ENCODE results near the gene JUNB. TPM values are rescaled to one million over a fixed set of nuclear protein-coding genes. Genes with fewer than 3 reads are reported as not detected.
"Not testable (repeated sequence)": the region's sequence is repeated elsewhere in the genome, so short reads cannot be mapped to it uniquely, and the experiment has no call there.

JUNB gene
- total RNA-seq, 1 donor, result 700 TPM

DNA sequence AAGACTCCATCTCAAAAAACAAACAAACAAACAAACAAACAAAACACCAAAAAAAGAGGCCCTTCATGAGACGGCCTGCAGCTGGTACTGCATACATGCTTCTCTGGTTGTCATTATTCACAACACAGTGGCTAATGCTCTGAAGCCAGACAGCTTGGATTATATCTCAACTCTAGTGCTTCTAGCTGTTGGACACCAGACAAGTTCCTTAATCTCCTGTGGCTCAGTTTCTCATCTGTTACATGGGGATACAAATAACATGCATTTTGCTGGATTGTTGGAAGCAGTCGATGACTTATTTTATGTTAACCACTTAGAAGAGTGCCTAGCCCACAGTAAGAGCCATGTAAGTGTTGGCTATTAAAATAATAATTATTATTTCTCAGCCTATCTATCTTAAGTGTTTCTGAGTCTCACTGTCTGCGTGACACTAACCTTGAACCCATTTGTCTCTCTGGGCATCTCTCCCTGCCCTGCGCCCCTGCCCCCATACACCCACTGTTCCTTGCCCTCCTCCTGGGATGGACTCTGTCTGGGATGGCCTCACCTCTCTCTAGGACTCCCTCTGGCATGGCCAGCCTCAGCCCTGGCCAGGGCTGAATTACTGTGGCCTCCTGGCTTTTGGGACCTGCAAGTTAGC is 3.1 kb upstream of the JUNB start:
- DNase-seq (ENCODE audit: low read depth in 2 of 3, low spot score in 2 of 3), result no peak

- peak in 2 of 3 donors; percentile 84 for DNase-seq (ENCODE audit: low read depth in 2 of 3, low spot score in 2 of 3)
Measured at GRCh38 chr19:12788682-12789097, 2.6 kb upstream of the JUNB start.

- peak in 1 of 3 donors; percentile 50 for DNase-seq (ENCODE audit: low read depth in 2 of 3, low spot score in 2 of 3)
Measured at GRCh38 chr19:12789098-12789903, 2.0 kb upstream of the JUNB start.

- peak; percentile 86 to 98 (median 96) for DNase-seq (ENCODE audit: low read depth in 2 of 3, low spot score in 2 of 3)
Measured at GRCh38 chr19:12789904-12790619, 1.2 kb upstream of the JUNB start.

DNA sequence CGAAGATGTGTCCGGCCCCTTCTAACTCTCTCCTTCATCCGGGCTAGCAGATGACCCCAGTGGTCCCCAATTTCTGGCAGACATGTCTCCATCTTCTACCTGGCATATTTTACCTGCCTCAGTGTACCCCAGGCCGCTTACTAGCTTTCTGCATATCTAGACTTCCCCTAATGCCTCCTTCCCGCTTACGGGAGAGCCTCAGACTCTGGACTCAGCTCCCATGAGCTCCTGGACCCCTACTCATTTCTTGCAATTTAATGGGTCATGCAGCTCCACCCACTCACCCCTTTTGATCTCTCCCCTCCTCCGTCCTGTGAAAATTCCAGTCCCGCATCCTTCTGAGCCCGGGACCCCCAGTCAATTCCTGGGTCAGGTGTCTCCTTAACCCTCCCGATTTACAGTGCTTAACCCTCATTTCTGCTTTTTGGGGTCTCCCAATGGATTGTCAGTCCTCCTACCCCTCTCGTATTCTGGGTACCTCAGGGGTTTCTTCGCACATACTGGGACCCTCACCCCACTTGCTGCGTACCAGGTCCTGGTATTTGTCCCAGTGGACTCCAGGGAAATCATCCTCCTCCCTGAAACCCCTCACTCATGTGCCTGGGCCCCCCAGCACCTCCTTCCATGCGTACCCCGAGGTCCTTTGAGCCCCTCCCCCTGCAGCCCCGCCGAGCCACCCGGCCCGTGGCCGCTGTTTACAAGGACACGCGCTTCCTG is 500 bp upstream of the JUNB start:
- DNase-seq (ENCODE audit: low read depth in 2 of 3, low spot score in 2 of 3), result peak in 1 of 3 donors; percentile 21

DNA sequence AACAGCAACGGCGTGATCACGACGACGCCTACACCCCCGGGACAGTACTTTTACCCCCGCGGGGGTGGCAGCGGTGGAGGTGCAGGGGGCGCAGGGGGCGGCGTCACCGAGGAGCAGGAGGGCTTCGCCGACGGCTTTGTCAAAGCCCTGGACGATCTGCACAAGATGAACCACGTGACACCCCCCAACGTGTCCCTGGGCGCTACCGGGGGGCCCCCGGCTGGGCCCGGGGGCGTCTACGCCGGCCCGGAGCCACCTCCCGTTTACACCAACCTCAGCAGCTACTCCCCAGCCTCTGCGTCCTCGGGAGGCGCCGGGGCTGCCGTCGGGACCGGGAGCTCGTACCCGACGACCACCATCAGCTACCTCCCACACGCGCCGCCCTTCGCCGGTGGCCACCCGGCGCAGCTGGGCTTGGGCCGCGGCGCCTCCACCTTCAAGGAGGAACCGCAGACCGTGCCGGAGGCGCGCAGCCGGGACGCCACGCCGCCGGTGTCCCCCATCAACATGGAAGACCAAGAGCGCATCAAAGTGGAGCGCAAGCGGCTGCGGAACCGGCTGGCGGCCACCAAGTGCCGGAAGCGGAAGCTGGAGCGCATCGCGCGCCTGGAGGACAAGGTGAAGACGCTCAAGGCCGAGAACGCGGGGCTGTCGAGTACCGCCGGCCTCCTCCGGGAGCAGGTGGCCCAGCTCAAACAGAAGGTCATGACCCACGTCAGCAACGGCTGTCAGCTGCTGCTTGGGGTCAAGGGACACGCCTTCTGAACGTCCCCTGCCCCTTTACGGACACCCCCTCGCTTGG is 966 bp downstream of the JUNB start:
- peak in 2 of 3 donors; percentile 59 to 69 for DNase-seq (ENCODE audit: low read depth in 2 of 3, low spot score in 2 of 3)

- DNase-seq (ENCODE audit: low read depth in 2 of 3, low spot score in 2 of 3), result no peak
Measured at GRCh38 chr19:12792853-12793289, 1.6 kb downstream of the JUNB start.

DNA sequence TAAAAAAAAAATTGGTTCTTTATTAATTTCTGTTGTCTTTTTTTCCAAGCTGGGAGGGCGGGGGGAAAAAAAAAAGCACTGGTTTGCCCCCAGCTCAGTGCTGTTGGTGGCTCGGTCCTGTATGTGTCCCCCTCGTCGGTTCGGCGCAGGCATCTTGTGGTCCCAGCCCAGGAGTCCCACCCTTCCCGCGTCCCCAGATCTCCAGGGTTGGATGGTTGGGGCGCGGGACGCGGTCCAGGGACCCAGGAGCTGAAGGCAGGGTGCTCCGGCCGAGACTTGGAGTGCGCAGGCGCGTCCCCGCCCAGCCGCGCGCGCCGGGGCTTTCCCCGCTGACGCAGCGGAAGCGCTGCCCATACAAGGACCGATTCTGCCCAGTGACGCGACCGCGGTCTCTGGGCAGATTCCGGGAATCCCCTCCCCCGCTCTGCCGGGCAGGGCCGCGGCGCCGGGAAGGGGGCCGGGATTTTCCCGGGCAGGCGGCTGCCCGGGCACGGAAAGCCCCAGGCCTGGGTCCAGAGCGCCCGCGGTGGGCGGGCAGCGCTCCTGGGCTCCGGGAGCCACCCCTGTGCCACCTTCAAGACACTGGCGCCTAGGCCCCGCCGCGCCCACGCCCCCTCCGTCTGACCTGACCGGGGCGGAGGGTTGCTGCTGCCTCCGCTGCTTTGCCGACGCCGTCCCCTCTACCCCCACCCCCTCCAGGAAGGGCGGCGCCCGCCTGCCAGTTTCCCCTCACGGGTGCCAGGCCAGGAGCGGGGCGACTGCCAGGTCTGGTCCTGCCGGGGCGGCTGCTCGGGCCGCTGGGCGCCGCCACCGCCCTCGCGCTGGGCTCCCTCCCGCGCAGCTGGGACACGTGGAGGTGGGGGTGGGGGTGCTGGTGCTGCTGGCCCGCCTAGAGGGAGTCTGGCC is 2.3 kb downstream of the JUNB start:
- peak; percentile 96 to 97 (median 97) for DNase-seq (ENCODE audit: low read depth in 2 of 3, low spot score in 2 of 3)

- no peak for DNase-seq (ENCODE audit: low read depth in 2 of 3, low spot score in 2 of 3)
Measured at GRCh38 chr19:12794196-12794941, 3.1 kb downstream of the JUNB start.

- DNase-seq (ENCODE audit: low read depth in 2 of 3, low spot score in 2 of 3), result no peak
Measured at GRCh38 chr19:12794971-12795381, 3.7 kb downstream of the JUNB start.

- peak in 2 of 3 donors; percentile 77 to 86 for DNase-seq (ENCODE audit: low read depth in 2 of 3, low spot score in 2 of 3)
Measured at GRCh38 chr19:12796146-12797071, 5.1 kb downstream of the JUNB start.

GRCh38 chr19:12797141-12797587 is 5.9 kb downstream of the JUNB start:
- no peak for DNase-seq (ENCODE audit: low read depth in 2 of 3, low spot score in 2 of 3)

GRCh38 chr19:12797607-12798006 is 6.3 kb downstream of the JUNB start:
- not testable (repeated sequence) for DNase-seq (ENCODE audit: low read depth in 2 of 3, low spot score in 2 of 3)

- no peak for DNase-seq (ENCODE audit: low read depth in 2 of 3, low spot score in 2 of 3)
Measured at GRCh38 chr19:12799742-12800465, 8.6 kb downstream of the JUNB start.

DNA sequence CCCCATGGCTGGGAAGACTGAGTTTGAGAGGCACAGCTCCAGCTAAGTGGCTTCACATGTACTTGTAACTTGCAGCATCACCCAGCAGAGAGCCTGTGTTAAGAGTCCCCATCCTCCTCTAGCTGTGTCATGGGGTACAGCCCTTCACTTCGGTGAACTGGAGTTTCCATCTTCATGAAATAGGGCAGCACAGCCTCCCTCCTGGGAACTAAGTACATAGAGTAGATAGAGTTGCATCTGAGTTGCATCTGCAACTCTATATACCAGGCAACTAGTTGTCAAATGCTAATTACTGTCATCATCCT is 9.1 kb downstream of the JUNB start:
- no peak for DNase-seq (ENCODE audit: low read depth in 2 of 3, low spot score in 2 of 3)

DNA sequence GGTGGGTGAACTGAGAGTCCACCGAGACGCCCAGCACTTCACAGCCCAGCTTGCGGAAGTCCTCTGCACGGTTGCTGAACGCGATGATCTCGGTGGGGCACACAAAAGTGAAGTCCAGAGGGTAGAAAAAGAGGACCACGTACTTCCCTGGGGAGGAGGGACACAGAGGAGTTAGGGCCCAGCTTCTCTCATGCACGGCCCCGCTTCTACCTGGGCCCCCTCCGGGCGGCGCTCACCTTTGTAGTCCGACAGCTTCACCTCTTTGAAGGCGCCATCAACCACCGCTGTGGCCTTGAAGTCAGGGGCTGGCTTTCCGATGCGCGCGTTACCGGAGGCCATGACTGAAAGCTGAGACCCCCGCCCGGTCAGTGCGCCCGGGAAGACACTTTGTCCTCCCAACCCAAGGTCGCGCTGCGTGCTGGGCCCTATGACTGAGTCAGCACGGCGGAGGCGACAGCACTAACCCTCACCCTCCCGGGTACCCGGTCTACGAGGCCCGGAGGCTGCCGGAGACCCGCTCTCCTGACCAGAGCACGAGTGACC is 9.7 kb downstream of the JUNB start:
- DNase-seq (ENCODE audit: low read depth in 2 of 3, low spot score in 2 of 3), result no peak
